WERI-Rb-1 (cell line): Measurements from ENCODE around the gene ADPRHL1.

Source experiments
- DNase-seq: peaks from one replicate; pipeline ENCODE4 v3.0.0-alpha.2; 2020
- H3K27ac ChIP-seq: fragments of 250-450 bp; sonication (Bioruptor Pico); 2 replicates; pipeline ENCODE4 v1.5.1; 2020; ENCODE audit warnings: mild to moderate bottlenecking, moderate library complexity
- H3K27me3 ChIP-seq: fragments of 250-450 bp; sonication (Bioruptor Pico); 2 replicates; pipeline ENCODE4 v1.5.1; 2021; ENCODE audit warnings: mild to moderate bottlenecking, low read depth, moderate library complexity; ENCODE audit not compliant: insufficient read depth, severe bottlenecking
- H3K36me3 ChIP-seq: fragments of 250-450 bp; sonication (Bioruptor Pico); 2 replicates; pipeline ENCODE4 v1.5.1; 2020; ENCODE audit warnings: mild to moderate bottlenecking, moderate library complexity
- H3K4me3 ChIP-seq: 2 replicates; pipeline ENCODE4 v1.5.1; 2011; ENCODE audit warnings: low read depth, mild to moderate bottlenecking, control low read depth, low read length
- H3K9me3 ChIP-seq: fragments of 250-450 bp; sonication (Bioruptor Pico); 2 replicates; pipeline ENCODE4 v1.5.1; 2021; ENCODE audit warnings: mild to moderate bottlenecking, moderate library complexity; ENCODE audit not compliant: severe bottlenecking
- TF ChIP-seq, protein P1 (sequence below): IDR thresholded peaks from 2 replicates; pipeline ENCODE4 v1.5.1; 2011; ENCODE audit warnings: low read depth, mild to moderate bottlenecking, control low read depth, inconsistent platforms, low read length

The ADPRHL1 gene

DNA sequence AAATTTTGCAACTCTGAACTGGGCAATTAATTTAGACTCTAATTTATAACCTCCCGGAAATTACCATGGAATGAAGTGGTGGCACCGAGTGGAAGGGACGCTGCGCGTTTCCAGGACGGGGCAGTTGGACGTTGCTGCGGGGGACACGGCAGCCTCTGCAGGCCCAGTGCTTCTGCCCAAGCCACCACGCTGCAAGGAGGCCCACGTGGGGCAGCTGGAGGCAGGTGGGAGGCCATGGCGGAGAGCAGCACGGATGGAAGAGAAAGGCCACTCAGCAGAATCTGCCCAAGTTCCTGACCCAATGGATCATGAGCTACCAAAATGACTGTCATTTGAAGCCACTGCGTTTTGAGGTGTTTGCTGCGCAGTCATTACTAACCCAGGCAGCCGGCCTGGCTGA, 11.2 kb upstream of the ADPRHL1 start:
- Histone ChIP-seq H3K9me3 (no peaks in the 10 kb centered on the region), H3K36me3 (peaks cover 80% of the 10 kb centered on the region), H3K27me3 (no peaks in the 10 kb centered on the region), H3K4me3 (no peak overlapping the region), H3K27ac (no peak overlapping the region)
- TF ChIP-seq, protein P1, sequence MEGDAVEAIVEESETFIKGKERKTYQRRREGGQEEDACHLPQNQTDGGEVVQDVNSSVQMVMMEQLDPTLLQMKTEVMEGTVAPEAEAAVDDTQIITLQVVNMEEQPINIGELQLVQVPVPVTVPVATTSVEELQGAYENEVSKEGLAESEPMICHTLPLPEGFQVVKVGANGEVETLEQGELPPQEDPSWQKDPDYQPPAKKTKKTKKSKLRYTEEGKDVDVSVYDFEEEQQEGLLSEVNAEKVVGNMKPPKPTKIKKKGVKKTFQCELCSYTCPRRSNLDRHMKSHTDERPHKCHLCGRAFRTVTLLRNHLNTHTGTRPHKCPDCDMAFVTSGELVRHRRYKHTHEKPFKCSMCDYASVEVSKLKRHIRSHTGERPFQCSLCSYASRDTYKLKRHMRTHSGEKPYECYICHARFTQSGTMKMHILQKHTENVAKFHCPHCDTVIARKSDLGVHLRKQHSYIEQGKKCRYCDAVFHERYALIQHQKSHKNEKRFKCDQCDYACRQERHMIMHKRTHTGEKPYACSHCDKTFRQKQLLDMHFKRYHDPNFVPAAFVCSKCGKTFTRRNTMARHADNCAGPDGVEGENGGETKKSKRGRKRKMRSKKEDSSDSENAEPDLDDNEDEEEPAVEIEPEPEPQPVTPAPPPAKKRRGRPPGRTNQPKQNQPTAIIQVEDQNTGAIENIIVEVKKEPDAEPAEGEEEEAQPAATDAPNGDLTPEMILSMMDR: no peak
- DNase-seq: peak; percentile 5

DNA sequence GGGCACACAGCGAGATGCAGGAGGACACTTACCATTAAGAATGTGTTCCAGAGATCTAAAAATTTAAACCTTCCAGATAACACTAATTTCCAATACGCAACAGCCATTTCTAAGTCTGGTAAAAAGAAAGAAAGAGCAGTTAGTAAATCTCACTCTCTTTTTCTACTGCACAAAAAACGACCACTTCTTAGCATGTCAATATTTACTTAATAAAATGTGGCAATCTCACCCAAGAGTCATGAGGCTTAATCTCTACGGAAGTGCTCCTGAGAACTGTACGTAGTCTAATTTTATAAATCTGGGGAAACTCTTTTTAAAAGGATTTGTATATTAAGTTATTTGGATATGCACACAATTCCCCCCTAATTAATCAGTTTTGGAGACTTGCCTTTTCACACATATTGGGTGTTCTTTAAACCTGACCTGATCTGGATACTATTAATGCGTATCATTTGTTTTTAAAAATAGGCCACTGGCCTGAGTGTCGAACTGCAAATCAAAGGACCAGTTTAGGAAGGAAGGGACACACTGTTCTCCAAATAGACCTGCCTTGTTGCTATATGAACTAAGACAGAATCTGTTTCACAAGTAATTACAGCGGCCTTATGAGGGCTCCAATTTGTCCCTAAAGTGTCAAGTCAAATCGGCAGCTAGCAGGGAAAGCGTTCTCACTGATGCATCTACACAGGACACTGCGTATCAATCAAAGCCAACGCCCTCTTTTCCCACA, 7.9 kb upstream of the ADPRHL1 start:
- Histone ChIP-seq H3K27ac (no peak overlapping the region), H3K36me3 (peaks cover 80% of the 10 kb centered on the region), H3K4me3 (no peak overlapping the region), H3K27me3 (no peaks in the 10 kb centered on the region), H3K9me3 (no peaks in the 10 kb centered on the region)
- TF ChIP-seq, protein P1: no peak
- DNase-seq: no peak

DNA sequence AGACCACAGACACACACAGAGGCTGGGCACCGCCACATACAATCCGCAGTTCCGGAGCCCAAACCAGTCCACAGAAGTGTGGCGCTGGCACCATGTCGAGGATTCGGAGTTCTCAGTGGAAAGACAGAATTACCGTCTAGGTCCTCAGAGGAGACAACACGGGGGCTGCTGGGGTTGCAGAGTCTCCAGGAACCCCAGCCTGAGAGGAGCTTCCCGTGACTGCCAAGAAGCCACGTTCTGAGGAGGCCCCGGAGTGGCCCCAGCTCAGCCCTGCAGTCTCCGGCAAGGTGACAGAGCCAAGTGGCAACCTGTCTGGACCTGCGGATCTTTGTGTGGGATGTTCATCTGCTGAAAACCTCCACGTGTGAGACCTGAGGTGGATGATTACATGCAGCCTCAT, 7.3 kb upstream of the ADPRHL1 start:
- H3K36me3 ChIP-seq: peaks cover 81% of the 10 kb centered on the region

DNA sequence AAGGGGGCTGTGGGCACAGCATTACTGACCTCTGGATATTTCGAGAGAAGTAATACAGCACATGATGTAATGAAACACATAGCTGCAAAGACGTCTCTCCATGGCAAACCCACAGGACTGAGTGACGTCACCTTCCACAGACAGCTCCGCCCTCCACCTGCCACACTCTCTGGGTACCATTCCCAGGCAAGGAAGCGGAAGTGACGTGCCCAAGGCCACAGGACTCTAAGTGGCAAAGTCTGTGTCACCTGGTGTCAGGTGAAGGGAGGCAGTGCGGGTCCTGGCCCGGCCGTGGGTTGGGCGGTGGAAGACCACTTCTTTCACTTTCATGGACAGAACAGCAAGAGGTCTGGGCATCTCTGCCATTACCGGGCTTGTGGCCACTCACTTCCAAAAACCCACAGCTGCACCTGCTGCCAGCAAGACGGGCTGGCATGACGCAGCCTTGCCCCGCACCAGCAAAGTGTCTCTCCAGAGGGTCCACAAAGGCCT, 6.8 kb upstream of the ADPRHL1 start:
- no peak overlapping the region for H3K4me3 ChIP-seq
- TF ChIP-seq, protein P1: no peak
- no peak overlapping the region for H3K27ac ChIP-seq
- H3K9me3 ChIP-seq: no peaks in the 10 kb centered on the region
- H3K27me3 ChIP-seq: no peaks in the 10 kb centered on the region
- H3K36me3 ChIP-seq: peaks cover 85% of the 10 kb centered on the region
- peak; percentile 6 for DNase-seq

More for the DNA sequence above, 7.3 kb upstream of the ADPRHL1 start:
- Histone ChIP-seq H3K9me3 (no peaks in the 10 kb centered on the region), H3K4me3 (no peak overlapping the region), H3K27me3 (no peaks in the 10 kb centered on the region), H3K27ac (no peak overlapping the region)
- TF ChIP-seq, protein P1: no peak
- DNase-seq: no peak

DNA sequence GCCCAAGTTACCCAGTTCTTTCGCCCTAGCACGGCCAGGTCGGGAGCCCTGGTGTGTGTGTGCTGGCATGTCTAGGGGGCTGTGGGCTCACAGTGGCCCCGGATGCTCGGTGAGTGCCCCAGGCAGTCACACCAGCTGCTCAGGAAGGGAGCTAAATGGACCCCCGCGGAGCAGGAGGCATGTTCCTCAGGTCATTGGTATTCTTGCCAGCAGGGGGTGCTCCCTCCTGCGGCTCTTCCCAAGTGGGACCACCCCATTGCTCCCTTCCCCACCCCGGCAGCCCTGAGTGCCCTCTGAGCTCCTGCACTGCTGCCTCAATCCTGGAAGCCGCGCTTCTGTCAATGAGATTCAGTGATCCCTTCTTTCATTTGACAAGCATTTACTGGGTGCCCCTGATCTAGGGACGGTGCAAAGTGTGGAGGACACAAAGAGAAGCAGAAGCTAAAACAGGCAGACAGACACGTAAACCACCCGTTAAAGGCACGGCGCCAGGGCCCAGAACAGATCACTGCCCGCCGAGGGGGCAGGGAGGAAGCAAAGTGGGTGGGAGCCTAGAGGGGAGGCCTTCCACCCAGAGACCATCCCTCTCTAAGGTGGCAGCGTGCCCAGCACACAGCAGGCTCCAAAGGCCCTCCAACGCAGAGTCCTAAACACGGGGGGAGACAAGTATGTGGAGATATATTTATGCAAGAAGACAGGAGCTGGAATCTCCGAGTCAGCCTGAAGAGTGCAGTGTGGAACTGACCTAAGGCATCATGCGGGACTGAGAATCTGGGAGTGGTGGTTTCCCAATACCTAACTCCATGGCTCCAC, 5.2 kb upstream of the ADPRHL1 start:
- no peaks in the 10 kb centered on the region for H3K9me3 ChIP-seq
- peaks cover 83% of the 10 kb centered on the region for H3K36me3 ChIP-seq
- H3K27me3 ChIP-seq: no peaks in the 10 kb centered on the region
- TF ChIP-seq, protein P1: peak; percentile 95
- no peak overlapping the region for H3K4me3 ChIP-seq
- no peak overlapping the region for H3K27ac ChIP-seq
- DNase-seq: peak; percentile 85
